ENCODE results near the gene STOX2.

- TF ChIP-seq POLR2AphosphoS5 (IDR thresholded peaks at IDR 0.05; ENCODE audit: borderline replicate concordance, low read depth, low read length) (no peak), EZH2 (IDR thresholded peaks at IDR 0.05) (no peak)
Observed at GRCh38 chr4:183921335-183921734, 16.2 kb downstream of the STOX2 start.

Measured in SK-N-MC (cell line).